SK-N-SH treated with all-trans-retinoic acid at 6 μM for 48 hours (cell line): ENCODE results near the gene NT5C3A.

Source experiments
- BACH2 ChIP-seq: fragments of 250-450 bp; sonication (Bioruptor Pico); IDR thresholded peaks from 2 replicates; pipeline ENCODE4 v1.9.0; 2021; ENCODE audit warnings: mild to moderate bottlenecking, borderline replicate concordance
- ISL1 ChIP-seq: fragments of 250-450 bp; sonication (Bioruptor Pico); IDR thresholded peaks from 2 replicates; pipeline ENCODE4 v2.1.2; 2022; ENCODE audit warnings: mild to moderate bottlenecking, moderate library complexity
- OSR1 ChIP-seq: fragments of 250-450 bp; sonication (Bioruptor Pico); IDR thresholded peaks from 2 replicates; pipeline ENCODE4 v1.8.0; 2022; ENCODE audit warnings: moderate library complexity, mild to moderate bottlenecking, inconsistent platforms
- PPARA ChIP-seq: fragments of 250-450 bp; sonication (Bioruptor Pico); IDR thresholded peaks from 2 replicates; pipeline ENCODE4 v1.5.0; 2020; ENCODE audit warnings: mild to moderate bottlenecking, borderline replicate concordance
- ZFP3 ChIP-seq: fragments of 250-450 bp; sonication (Bioruptor Pico); IDR thresholded peaks from 2 replicates; pipeline ENCODE4 v1.5.0; 2020; ENCODE audit warnings: mild to moderate bottlenecking, moderate library complexity
- ZFP30 ChIP-seq: fragments of 450-650 bp; formaldehyde crosslinking; IDR thresholded peaks from 2 replicates; pipeline ENCODE4 v1.5.0; 2022; ENCODE audit warnings: mild to moderate bottlenecking, moderate library complexity
- TF ChIP-seq, protein P1 (sequence below): fragments of 250-450 bp; sonication (Bioruptor Pico); IDR thresholded peaks from 2 replicates; pipeline ENCODE4 v1.8.0; 2020; ENCODE audit warnings: mild to moderate bottlenecking, moderate library complexity, borderline replicate concordance
- TF ChIP-seq, protein P2 (sequence below): fragments of 250-450 bp; sonication (Bioruptor Pico); IDR thresholded peaks from 2 replicates; pipeline ENCODE4 v1.5.1; 2020; ENCODE audit warnings: low read depth, mild to moderate bottlenecking, moderate library complexity

GRCh38 chr7:33048257-33048656 lies 14.3 kb downstream of the NT5C3A start:
- no peak for TF ChIP-seq ZFP30
- TF ChIP-seq, protein P1, sequence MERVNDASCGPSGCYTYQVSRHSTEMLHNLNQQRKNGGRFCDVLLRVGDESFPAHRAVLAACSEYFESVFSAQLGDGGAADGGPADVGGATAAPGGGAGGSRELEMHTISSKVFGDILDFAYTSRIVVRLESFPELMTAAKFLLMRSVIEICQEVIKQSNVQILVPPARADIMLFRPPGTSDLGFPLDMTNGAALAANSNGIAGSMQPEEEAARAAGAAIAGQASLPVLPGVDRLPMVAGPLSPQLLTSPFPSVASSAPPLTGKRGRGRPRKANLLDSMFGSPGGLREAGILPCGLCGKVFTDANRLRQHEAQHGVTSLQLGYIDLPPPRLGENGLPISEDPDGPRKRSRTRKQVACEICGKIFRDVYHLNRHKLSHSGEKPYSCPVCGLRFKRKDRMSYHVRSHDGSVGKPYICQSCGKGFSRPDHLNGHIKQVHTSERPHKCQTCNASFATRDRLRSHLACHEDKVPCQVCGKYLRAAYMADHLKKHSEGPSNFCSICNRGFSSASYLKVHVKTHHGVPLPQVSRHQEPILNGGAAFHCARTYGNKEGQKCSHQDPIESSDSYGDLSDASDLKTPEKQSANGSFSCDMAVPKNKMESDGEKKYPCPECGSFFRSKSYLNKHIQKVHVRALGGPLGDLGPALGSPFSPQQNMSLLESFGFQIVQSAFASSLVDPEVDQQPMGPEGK: no peak
- no peak for TF ChIP-seq OSR1 (CRISPR knock-in tag)
- TF ChIP-seq ISL1: no peak
- no peak for TF ChIP-seq ZFP3
- TF ChIP-seq BACH2: no peak
- no peak for TF ChIP-seq PPARA (CRISPR knock-in tag)
- TF ChIP-seq, protein P2, sequence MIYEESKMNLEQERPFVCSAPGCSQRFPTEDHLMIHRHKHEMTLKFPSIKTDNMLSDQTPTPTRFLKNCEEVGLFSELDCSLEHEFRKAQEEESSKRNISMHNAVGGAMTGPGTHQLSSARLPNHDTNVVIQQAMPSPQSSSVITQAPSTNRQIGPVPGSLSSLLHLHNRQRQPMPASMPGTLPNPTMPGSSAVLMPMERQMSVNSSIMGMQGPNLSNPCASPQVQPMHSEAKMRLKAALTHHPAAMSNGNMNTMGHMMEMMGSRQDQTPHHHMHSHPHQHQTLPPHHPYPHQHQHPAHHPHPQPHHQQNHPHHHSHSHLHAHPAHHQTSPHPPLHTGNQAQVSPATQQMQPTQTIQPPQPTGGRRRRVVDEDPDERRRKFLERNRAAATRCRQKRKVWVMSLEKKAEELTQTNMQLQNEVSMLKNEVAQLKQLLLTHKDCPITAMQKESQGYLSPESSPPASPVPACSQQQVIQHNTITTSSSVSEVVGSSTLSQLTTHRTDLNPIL (CRISPR knock-in tag): no peak
